IMR-90 (cell line): ENCODE measurements around the gene BHLHE23.

Source experiments
- BHLHE40 ChIP-seq: fragments of 150-350 bp; IDR thresholded peaks from 2 replicates; pipeline ENCODE4 v1.6.1; 2016; ENCODE audit warnings: mild to moderate bottlenecking, low read depth, low read length
- ELK1 ChIP-seq: fragments of 150-350 bp; IDR thresholded peaks from 2 replicates; pipeline ENCODE4 v1.6.1; 2016; ENCODE audit warnings: low read depth, mild to moderate bottlenecking, low read length, moderate library complexity, borderline replicate concordance
- FOS ChIP-seq: fragments of 150-350 bp; IDR thresholded peaks from 2 replicates; pipeline ENCODE4 v1.6.1; 2016; ENCODE audit warnings: low read depth, low read length
- MAFK ChIP-seq: IDR thresholded peaks from 2 replicates; pipeline ENCODE4 v1.6.1; 2012; ENCODE audit warnings: low read depth, low read length, improper control_type of control experiment
- NFE2L2 ChIP-seq: fragments of 150-350 bp; IDR thresholded peaks from 2 replicates; pipeline ENCODE4 v1.6.1; 2016; ENCODE audit warnings: low read depth, mild to moderate bottlenecking, low read length
- POLR2A ChIP-seq: IDR thresholded peaks from 2 replicates; pipeline ENCODE4 v1.6.1; 2012; ENCODE audit warnings: mild to moderate bottlenecking, low read depth, low read length
- RAD21 ChIP-seq: IDR thresholded peaks from 2 replicates; pipeline ENCODE4 v1.6.1; 2012; ENCODE audit warnings: low read length, improper control_type of control experiment
- RCOR1 ChIP-seq: IDR thresholded peaks from 2 replicates; pipeline ENCODE4 v1.6.1; 2012; ENCODE audit warnings: mild to moderate bottlenecking, low read length, improper control_type of control experiment; ENCODE audit not compliant: insufficient replicate concordance
- RFX5 ChIP-seq: IDR thresholded peaks from 2 replicates; pipeline ENCODE4 v1.8.0; 2012; ENCODE audit warnings: low read depth, mild to moderate bottlenecking, low read length, moderate library complexity
- USF2 ChIP-seq: fragments of 150-350 bp; IDR thresholded peaks from 2 replicates; pipeline ENCODE4 v1.6.1; 2017; ENCODE audit warnings: mild to moderate bottlenecking, antibody characterized with exemption, low read length, low read depth
- TF ChIP-seq, protein P1 (sequence below): conservative IDR thresholded peaks from 2 replicates; pipeline ENCODE4 v1.5.1; 2012; ENCODE audit warnings: mild to moderate bottlenecking, low read depth, low read length, improper control_type of control experiment

DNA sequence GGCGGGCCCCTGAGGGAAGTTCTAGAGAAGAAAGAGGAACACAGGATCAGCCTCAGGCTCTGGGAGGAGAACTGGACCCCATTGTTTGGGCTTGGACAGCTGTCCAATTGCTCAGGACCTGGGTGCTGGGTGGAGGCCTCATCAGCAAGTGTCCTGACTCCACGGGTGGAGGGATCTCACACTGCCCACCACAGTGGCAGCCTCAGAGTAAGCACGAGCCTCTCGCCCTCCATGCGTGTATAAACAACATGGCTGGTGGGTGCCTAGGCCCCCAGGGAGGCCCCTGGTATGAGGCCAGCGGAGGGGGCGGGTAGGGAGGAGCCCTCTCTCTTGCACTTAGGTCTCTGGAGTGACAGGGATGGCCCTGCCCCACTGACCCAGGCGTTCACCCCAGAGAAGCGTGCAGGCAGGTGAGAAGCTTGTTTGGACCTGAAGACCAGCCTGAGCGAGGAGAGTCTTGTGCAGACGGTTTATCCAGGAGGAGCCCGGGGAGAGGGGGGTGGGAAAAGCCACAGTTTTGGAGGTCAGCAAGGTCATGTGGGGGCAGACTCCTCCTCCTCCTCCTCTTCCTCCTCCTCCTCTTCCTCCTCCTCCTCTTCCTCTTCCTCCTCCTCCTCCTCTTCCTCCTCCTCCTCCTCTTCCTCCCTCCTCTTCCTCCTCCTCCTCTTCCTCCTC, 41.9 kb upstream of the BHLHE23 start:
- TF ChIP-seq, protein P1, sequence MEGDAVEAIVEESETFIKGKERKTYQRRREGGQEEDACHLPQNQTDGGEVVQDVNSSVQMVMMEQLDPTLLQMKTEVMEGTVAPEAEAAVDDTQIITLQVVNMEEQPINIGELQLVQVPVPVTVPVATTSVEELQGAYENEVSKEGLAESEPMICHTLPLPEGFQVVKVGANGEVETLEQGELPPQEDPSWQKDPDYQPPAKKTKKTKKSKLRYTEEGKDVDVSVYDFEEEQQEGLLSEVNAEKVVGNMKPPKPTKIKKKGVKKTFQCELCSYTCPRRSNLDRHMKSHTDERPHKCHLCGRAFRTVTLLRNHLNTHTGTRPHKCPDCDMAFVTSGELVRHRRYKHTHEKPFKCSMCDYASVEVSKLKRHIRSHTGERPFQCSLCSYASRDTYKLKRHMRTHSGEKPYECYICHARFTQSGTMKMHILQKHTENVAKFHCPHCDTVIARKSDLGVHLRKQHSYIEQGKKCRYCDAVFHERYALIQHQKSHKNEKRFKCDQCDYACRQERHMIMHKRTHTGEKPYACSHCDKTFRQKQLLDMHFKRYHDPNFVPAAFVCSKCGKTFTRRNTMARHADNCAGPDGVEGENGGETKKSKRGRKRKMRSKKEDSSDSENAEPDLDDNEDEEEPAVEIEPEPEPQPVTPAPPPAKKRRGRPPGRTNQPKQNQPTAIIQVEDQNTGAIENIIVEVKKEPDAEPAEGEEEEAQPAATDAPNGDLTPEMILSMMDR: no peak
- TF ChIP-seq POLR2A (no peak), USF2 (no peak), MAFK (no peak), RAD21 (no peak), RFX5 (no peak), ELK1 (no peak), BHLHE40 (no peak), RCOR1 (no peak), NFE2L2 (no peak), FOS (no peak)
